Effector memory CD4-positive, alpha-beta T cell (primary cell): ENCODE results near the gene LIMK1.

Experiments used
- DNase-seq, 3 donors: peaks; one replicate each; pipeline ENCODE4 v3.0.0-alpha.2; 2020
- H3K27ac ChIP-seq: 2 replicates; pipeline ENCODE4 v1.7.0; 2013; ENCODE audit warnings: mild to moderate bottlenecking, low read length, moderate library complexity; ENCODE audit not compliant: insufficient read depth, poor library complexity, severe bottlenecking
- H3K27me3 ChIP-seq: replicated peaks from 2 replicates; pipeline ENCODE4 v1.7.0; 2013; ENCODE audit warnings: mild to moderate bottlenecking, low read length; ENCODE audit not compliant: insufficient read depth, control insufficient read depth, poor library complexity, severe bottlenecking
- H3K36me3 ChIP-seq: 2 replicates; pipeline ENCODE4 v1.7.0; 2013; ENCODE audit warnings: mild to moderate bottlenecking, low read length, moderate library complexity; ENCODE audit not compliant: control insufficient read depth, insufficient read depth
- H3K4me1 ChIP-seq: 2 replicates; pipeline ENCODE4 v1.7.0; 2013; ENCODE audit warnings: low read length, mild to moderate bottlenecking; ENCODE audit not compliant: control insufficient read depth, insufficient read depth, poor library complexity, severe bottlenecking
- H3K4me3 ChIP-seq: 2 replicates; pipeline ENCODE4 v1.7.0; 2013; ENCODE audit warnings: low read length, low read depth, mild to moderate bottlenecking; ENCODE audit not compliant: insufficient read depth, poor library complexity, severe bottlenecking
- H3K9me3 ChIP-seq: 2 replicates; pipeline ENCODE4 v1.7.0; 2013; ENCODE audit warnings: mild to moderate bottlenecking, low read length, moderate library complexity; ENCODE audit not compliant: control insufficient read depth

LIMK1 gene

DNA sequence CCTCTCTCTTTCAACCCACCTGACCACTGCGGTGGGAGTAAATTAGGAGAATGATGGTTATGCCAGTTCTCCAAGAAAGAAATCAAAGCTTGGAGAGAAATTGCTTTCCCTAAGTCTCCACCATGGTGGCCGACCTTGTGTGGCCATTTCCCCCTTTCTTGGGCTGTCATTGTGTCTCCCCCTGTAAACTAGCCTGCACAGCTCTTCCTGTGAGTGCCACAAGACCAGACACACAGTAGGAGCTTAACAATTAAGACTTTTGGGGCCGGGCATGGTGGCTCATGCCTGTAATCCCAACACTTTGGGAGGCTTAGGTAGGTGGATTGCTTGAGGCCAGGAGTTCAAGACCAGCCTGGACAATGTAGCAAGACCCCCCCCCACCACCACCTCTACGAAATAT lies 18.9 kb upstream of the LIMK1 start:
- Histone ChIP-seq H3K36me3 (no peaks in the 10 kb centered on the region), H3K9me3 (no peaks in the 10 kb centered on the region), H3K27me3 (no peaks in the 10 kb centered on the region), H3K4me1 (no peaks in the 10 kb centered on the region), H3K27ac (no peak overlapping the region), H3K4me3 (no peak overlapping the region)
- no peak for DNase-seq

DNA sequence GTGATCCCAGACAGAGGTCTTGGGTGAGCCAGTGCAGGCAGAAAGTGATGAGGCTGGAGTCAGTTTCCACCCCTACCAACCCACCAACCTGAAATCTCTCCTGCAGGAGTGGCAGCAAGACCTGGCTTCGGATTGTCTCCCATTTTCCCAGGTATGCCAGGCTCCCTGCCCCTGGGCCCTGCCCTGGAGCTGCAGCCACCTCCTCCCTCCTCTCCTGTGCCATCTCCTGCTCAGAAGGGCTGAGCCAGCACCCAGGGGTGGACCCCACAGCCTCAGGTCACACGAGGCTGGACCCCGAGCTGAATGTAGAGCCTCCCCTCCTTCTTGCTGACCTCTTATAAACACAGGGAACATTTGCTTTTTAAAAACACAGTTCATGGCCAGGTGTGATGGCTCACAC lies 17.0 kb upstream of the LIMK1 start:
- DNase-seq = no peak
- Histone ChIP-seq H3K27ac (no peak overlapping the region), H3K9me3 (no peaks in the 10 kb centered on the region), H3K36me3 (no peaks in the 10 kb centered on the region), H3K4me3 (no peak overlapping the region), H3K27me3 (no peaks in the 10 kb centered on the region), H3K4me1 (no peaks in the 10 kb centered on the region)

DNA sequence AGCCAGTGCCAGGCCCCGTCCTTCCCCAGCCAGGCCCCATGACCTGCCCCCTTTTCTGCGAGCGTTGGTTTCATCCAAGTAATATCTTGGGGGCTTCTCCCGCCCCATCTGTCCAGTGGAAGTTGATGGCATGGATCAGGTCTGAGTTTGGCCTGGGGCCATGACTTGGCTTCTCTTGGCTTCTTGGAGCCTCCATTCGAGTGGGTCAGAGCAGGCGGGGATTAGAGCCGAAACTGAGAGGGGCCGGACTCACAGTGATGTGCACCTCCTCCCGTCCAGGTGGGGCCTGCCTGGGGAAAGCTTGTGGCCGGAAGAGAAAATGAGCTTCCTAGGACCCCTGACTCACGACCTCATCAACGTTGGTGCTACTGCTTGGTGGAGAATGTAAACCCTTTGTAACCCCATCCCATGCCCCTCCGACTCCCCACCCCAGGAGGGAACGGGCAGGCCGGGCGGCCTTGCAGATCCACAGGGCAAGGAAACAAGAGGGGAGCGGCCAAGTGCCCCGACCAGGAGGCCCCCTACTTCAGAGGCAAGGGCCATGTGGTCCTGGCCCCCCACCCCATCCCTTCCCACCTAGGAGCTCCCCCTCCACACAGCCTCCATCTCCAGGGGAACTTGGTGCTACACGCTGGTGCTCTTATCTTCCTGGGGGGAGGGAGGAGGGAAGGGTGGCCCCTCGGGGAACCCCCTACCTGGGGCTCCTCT lies 15.1 kb upstream of the LIMK1 start:
- no peak overlapping the region for H3K27ac ChIP-seq
- no peaks in the 10 kb centered on the region for H3K4me1 ChIP-seq
- no peaks in the 10 kb centered on the region for H3K36me3 ChIP-seq
- no peaks in the 10 kb centered on the region for H3K9me3 ChIP-seq
- no peak for DNase-seq
- H3K27me3 ChIP-seq = no peaks in the 10 kb centered on the region
- no peak overlapping the region for H3K4me3 ChIP-seq

DNA sequence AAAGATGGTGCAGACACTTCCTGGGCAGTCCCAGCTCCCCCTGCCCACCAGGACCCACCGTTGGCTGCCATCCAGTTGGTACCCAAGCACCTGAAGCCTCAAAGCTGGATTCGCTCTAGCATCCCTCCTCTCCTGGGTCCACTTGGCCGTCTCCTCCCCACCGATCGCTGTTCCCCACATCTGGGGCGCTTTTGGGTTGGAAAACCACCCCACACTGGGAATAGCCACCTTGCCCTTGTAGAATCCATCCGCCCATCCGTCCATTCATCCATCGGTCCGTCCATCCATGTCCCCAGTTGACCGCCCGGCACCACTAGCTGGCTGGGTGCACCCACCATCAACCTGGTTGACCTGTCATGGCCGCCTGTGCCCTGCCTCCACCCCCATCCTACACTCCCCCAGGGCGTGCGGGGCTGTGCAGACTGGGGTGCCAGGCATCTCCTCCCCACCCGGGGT lies 14.5 kb upstream of the LIMK1 start:
- H3K4me1 ChIP-seq = no peaks in the 10 kb centered on the region
- no peak overlapping the region for H3K27ac ChIP-seq
- no peak overlapping the region for H3K4me3 ChIP-seq
- DNase-seq = no peak
- H3K9me3 ChIP-seq = no peaks in the 10 kb centered on the region
- no peaks in the 10 kb centered on the region for H3K27me3 ChIP-seq
- H3K36me3 ChIP-seq = no peaks in the 10 kb centered on the region

DNA sequence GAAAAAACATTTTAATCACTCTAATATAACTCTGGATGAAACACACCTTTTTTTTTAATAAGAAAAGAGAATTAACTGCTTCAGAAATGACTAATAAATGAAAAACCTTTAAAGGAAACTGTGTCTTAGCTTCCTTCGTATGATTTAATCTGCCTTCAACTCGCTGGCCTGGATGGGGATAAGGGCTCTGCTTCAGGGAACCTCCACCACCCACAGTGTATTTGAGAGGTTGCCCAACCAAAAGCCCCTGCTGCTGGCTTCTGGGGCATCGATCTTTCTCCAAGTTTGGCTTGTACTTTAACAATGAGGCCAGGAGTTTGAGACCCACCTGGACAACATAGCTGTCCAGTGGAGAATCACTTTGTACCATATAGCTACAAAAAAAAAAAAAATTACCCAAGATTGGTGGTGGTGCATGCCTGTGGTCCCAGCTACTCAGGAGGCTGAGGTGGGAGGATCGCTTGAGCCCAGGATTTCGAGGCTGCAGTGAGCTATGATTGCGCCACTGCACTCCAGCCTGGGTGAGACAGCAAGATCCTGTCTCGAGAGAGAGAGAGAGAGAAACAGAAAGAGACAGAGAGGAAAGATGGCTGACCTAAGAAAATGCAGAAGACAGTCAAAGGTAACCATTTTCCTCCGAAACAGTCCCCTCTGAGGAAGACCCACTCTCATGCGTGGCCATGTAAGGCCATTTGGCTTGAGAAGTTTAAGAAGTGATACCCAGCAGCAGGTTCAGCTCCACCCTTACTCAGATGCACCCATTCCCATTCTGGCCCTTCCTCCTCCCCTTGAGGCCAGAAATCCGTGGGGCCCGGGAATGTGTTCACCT lies 13.6 kb upstream of the LIMK1 start:
- H3K4me1 ChIP-seq = no peaks in the 10 kb centered on the region
- no peaks in the 10 kb centered on the region for H3K27me3 ChIP-seq
- no peaks in the 10 kb centered on the region for H3K36me3 ChIP-seq
- no peak overlapping the region for H3K27ac ChIP-seq
- no peak for DNase-seq
- no peak overlapping the region for H3K4me3 ChIP-seq
- H3K9me3 ChIP-seq = no peaks in the 10 kb centered on the region

DNA sequence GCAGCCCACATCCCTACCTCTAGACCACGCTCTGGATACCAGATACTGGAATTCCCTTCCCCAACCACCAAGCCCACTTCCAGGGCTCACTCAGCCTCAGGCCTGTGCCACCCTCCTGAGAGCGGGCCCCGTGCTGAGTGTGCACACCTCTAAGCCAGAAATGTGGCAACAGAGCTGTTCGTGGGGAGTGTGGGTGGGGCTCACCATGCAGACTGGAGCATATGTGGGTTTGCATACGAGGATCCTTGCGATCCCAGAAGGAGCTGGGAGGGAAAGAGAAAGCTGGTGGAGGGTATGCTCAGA lies 13.0 kb upstream of the LIMK1 start:
- Histone ChIP-seq H3K36me3 (no peaks in the 10 kb centered on the region), H3K27ac (no peak overlapping the region), H3K9me3 (no peaks in the 10 kb centered on the region), H3K4me3 (no peak overlapping the region), H3K27me3 (no peaks in the 10 kb centered on the region), H3K4me1 (no peaks in the 10 kb centered on the region)
- no peak for DNase-seq

DNA sequence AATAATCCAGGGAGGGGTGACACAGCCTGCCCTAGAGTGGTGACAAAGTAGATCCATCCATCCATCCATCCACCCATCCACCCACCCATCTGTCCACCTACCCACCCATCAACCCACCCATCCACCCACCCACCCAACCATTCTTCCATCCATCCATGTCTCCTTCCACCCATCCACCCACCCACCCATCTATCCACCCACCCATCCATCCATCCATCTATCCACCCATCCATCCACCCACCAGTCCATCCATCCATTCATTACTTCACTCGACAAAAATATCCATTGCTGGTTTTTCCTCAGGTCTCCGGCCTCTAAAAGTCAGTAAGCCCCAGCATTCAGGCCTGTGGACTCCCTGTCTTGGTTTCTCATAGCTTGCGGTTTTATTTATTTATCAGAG lies 12.5 kb upstream of the LIMK1 start:
- Histone ChIP-seq H3K9me3 (no peaks in the 10 kb centered on the region), H3K27ac (no peak overlapping the region), H3K4me1 (no peaks in the 10 kb centered on the region), H3K36me3 (no peaks in the 10 kb centered on the region), H3K27me3 (no peaks in the 10 kb centered on the region), H3K4me3 (no peak overlapping the region)
- DNase-seq = no peak

DNA sequence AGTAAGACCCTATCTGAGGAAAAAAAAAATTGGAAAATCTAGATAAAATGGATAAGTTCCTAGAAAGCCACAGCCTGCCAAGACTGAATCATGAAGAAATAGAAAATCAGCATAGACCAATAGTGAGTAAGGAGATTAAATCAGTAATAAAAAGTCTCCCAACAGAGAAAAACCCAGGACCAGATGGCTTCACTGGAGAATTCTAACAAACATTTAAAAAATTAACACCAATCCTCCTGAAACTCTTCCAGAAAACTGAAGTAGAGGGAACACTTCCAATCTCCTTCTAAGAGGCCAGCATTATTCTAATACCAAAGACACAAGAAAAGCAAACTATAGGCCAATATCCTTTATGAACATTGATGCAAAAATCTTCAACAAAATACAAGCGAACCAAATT lies 8.8 kb upstream of the LIMK1 start:
- H3K36me3 ChIP-seq = no peaks in the 10 kb centered on the region
- no peak overlapping the region for H3K4me3 ChIP-seq
- no peaks in the 10 kb centered on the region for H3K9me3 ChIP-seq
- no peaks in the 10 kb centered on the region for H3K4me1 ChIP-seq
- H3K27ac ChIP-seq = no peak overlapping the region
- DNase-seq = no peak
- no peaks in the 10 kb centered on the region for H3K27me3 ChIP-seq

DNA sequence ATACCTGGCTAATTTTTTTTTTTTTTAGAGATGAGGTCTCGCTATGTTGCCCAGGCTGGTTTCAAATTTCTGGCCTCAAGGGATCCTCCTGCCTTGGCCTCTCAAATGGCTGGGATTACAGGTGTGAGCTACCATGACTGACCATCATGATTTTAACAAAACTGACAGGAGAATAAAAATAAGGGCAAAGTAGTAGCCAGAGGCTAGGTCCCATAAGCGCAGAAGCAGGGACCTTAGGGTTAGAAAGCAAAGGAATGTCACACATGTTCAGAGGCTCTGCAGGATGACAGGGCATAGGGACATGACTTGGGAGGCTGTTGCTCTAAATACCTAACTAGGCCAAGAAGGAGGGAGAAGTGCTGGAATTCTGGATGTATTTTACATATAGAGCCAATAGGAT lies 5.1 kb upstream of the LIMK1 start:
- Histone ChIP-seq H3K27me3 (no peaks in the 10 kb centered on the region), H3K4me3 (no peak overlapping the region), H3K4me1 (peaks cover 6% of the 10 kb centered on the region), H3K27ac (no peak overlapping the region), H3K36me3 (no peaks in the 10 kb centered on the region), H3K9me3 (no peaks in the 10 kb centered on the region)
- no peak for DNase-seq

DNA sequence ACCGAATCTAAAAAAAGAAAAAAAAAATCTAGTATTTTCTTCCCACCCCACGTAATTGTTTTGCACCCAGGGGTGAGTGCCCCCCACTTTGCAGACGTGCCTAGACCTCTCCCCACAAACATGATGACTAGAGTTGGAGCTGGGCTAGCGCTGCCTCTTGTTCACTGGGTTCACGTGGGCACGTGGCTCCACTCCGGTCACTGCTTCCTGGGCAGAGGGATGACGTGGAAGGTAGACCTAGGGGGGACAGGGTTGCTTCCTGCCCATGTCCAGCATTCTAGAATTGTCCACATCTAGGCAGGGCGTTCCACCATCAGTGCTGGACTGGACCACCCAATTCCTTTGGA lies 861 bp upstream of the LIMK1 start:
- Histone ChIP-seq H3K36me3 (no peaks in the 10 kb centered on the region), H3K4me1 (peaks cover 13% of the 10 kb centered on the region), H3K27ac (no peak overlapping the region), H3K27me3 (no peaks in the 10 kb centered on the region), H3K9me3 (no peaks in the 10 kb centered on the region), H3K4me3 (no peak overlapping the region)
- DNase-seq = no peak
